Panc1 (cell line): Measurements from ENCODE around the gene ITPA. TPM values are rescaled to one million over a fixed set of nuclear protein-coding genes. Genes with fewer than 3 reads are reported as not detected.

Experiments
- ATAC-seq: fragments of 200-7000 bp; cut with Tn5 transposase; 2 replicates; pipeline ENCODE4 v1.9.1; 2020; ENCODE audit warnings: mild to moderate bottlenecking, moderate library complexity
- BruUV-seq: library from RNA; stranded (reverse); fragments of 400-500 nt; replicated peaks from 2 replicates; lab custom pipeline; 2021; lab: Mats Ljungman, UMichigan
- CTCF ChIA-PET: fragments of 300-600 bp; sonication (Branson Sonifier 250); formaldehyde crosslinking; loops from one replicate; lab custom pipeline; 2022; ENCODE audit warnings: antibody characterized with exemption; lab: Charles Lee
- POLR2A ChIA-PET: fragments of 300-600 bp; sonication (Branson Sonifier 250); formaldehyde crosslinking; loops from one replicate; lab custom pipeline; 2022; ENCODE audit warnings: antibody characterized with exemption; lab: Charles Lee
- DNase-seq: peaks from one replicate; pipeline ENCODE4 v3.0.0-alpha.2; 2010; ENCODE audit warnings: low read depth, low spot score
- H3K27ac ChIP-seq: 2 replicates; pipeline ENCODE4 v1.5.1; 2011; ENCODE audit warnings: mild to moderate bottlenecking, low read length, inconsistent platforms
- H3K27me3 ChIP-seq: fragments of 200-500 bp; sonication (Bioruptor generic); 2 replicates; pipeline ENCODE4 v1.6.0; 2014; ENCODE audit warnings: low read length, inconsistent platforms; ENCODE audit not compliant: control insufficient read depth, insufficient read depth
- H3K36me3 ChIP-seq: fragments of 200-500 bp; sonication (Bioruptor generic); 2 replicates; pipeline ENCODE4 v1.5.1; 2014; ENCODE audit warnings: inconsistent platforms, mild to moderate bottlenecking, low read length, moderate library complexity; ENCODE audit not compliant: control insufficient read depth, insufficient read depth
- H3K4me1 ChIP-seq: 2 replicates; pipeline ENCODE4 v1.5.1; 2011; ENCODE audit warnings: inconsistent platforms, mild to moderate bottlenecking, low read length, moderate library complexity; ENCODE audit not compliant: control insufficient read depth, insufficient read depth
- H3K4me3 ChIP-seq, 2 experiments: 2 replicates each; pipeline ENCODE4 v1.5.1; 2011 to 2012; ENCODE audit warnings: low read depth in 2 of 2, low read length in 2 of 2, mild to moderate bottlenecking in 2 of 2, inconsistent platforms in 1 of 2, moderate library complexity in 1 of 2
- H3K9me3 ChIP-seq: fragments of 200-500 bp; sonication (Bioruptor generic); 2 replicates; pipeline ENCODE4 v1.5.1; 2014; ENCODE audit warnings: low read depth, mild to moderate bottlenecking, inconsistent platforms, low read length, moderate library complexity; ENCODE audit not compliant: control insufficient read depth, insufficient read depth
- CTCF ChIP-seq: fragments of 450-650 bp; IDR thresholded peaks from 2 replicates; pipeline ENCODE4 v1.5.1; 2017; ENCODE audit warnings: mild to moderate bottlenecking
- POLR2AphosphoS5 ChIP-seq: IDR thresholded peaks from 2 replicates; pipeline ENCODE4 v1.6.1; 2012; ENCODE audit warnings: mild to moderate bottlenecking, low read depth, low read length, moderate library complexity
- REST ChIP-seq, 2 experiments: IDR thresholded peaks; 2 replicates each; pipeline ENCODE4 v1.6.1; 2011 to 2012; ENCODE audit warnings: low read depth in 2 of 2, control low read depth in 1 of 2, low read length in 1 of 2, mild to moderate bottlenecking in 1 of 2, moderate library complexity in 1 of 2; ENCODE audit not compliant: insufficient read depth in 1 of 2
- SIN3A ChIP-seq: IDR thresholded peaks from 2 replicates; pipeline ENCODE4 v1.6.1; 2012; ENCODE audit warnings: low read depth, mild to moderate bottlenecking, low read length, moderate library complexity, borderline replicate concordance; ENCODE audit not compliant: insufficient read depth
- TCF7L2 ChIP-seq: IDR thresholded peaks from 2 replicates; pipeline ENCODE4 v1.6.1; 2011; ENCODE audit warnings: mild to moderate bottlenecking, low read depth, low read length, inconsistent platforms
- in situ Hi-C: cut with HindIII; loops from 2 replicates; pipeline ENCODE4 v1.10.0; 2016; ENCODE audit warnings: low sequenced_read_pairs, low pct_unique_long_range_greater_than_20kb
- intact Hi-C: fragments of 100-400 bp; cut with micrococcal nuclease; formaldehyde crosslinking; loops from one replicate; pipeline ENCODE4 v1.10.0; 2022; ENCODE audit not compliant: unreplicated experiment
- total RNA-seq: library from RNA; stranded (reverse); gene quantifications from one replicate; pipeline ENCODE4 v1.2.1, GENCODE V29; 2021; ENCODE audit not compliant: unreplicated experiment

ITPA gene
- total RNA-seq, 1 experiment from 2014 or later: 107 TPM

- no TSS peak for BruUV-seq
- intact Hi-C loops: no loop called here
- ATAC-seq: peak; percentile 55
Observed at GRCh38 chr20:3224681-3225421, 15.6 kb downstream of the ITPA start.

GRCh38 chr20:3226093-3226492 is 16.8 kb downstream of the ITPA start:
- TF ChIP-seq CTCF (no peak), REST (IDR thresholded peaks at IDR 0.05; ENCODE audit: insufficient read depth in 1 of 2, low read depth in 2 of 2, low read length in 1 of 2) (no peak), POLR2AphosphoS5 (0 out of 2 replicates have a peak, but pooled peaks have one; percentile 11)
- peak overlapping the region; percentile 45 for H3K27ac ChIP-seq
- no peaks in the 10 kb centered on the region for H3K9me3 ChIP-seq
- CTCF ChIA-PET: no interaction called here
- no peaks in the 10 kb centered on the region for H3K36me3 ChIP-seq
- peaks cover 47% of the 10 kb centered on the region for H3K4me1 ChIP-seq
- ATAC-seq (no peak), DNase-seq (no peak)
- no peak overlapping the region for H3K4me3 ChIP-seq
- POLR2A ChIA-PET: no interaction called here
- BruUV-seq: no TSS peak
- no peaks in the 10 kb centered on the region for H3K27me3 ChIP-seq
- intact Hi-C loops (no loop called here), in situ Hi-C loops (no loop called here)

More at GRCh38 chr20:3224681-3225421, 15.6 kb downstream of the ITPA start:
- no peak overlapping the region for H3K4me3 ChIP-seq
- no peak for TF ChIP-seq SIN3A
- no peak for TF ChIP-seq CTCF
- TF ChIP-seq TCF7L2: no peak
- TF ChIP-seq POLR2AphosphoS5: no peak
- no peak for TF ChIP-seq REST (IDR thresholded peaks at IDR 0.05; ENCODE audit: insufficient read depth in 1 of 2, low read depth in 2 of 2, low read length in 1 of 2)
- H3K27me3 ChIP-seq: no peaks in the 10 kb centered on the region
- POLR2A ChIA-PET: interaction anchor here (0.6 kb wide), 1 partner anchor 239 kb away, joined by 11 read pairs; no protein-coding TSS in a partner anchor
- H3K9me3 ChIP-seq: no peaks in the 10 kb centered on the region
- peak overlapping the region; percentile 84 for H3K27ac ChIP-seq
- peaks cover 56% of the 10 kb centered on the region for H3K4me1 ChIP-seq
- CTCF ChIA-PET: interaction anchor here (0.6 to 0.8 kb wide), 2 partner anchors 24 to 92 kb away, joined by 3 to 4 read pairs; no protein-coding TSS in a partner anchor
- in situ Hi-C loops: no loop called here
- no peaks in the 10 kb centered on the region for H3K36me3 ChIP-seq
- no peak for DNase-seq
